ENCODE measurements around the gene FOXF2. TPM values are rescaled to one million over a fixed set of nuclear protein-coding genes. Genes with fewer than 3 reads are reported as not detected.

Gene FOXF2
- total RNA-seq, 1 experiment from 2014 or later = not detected

- Histone ChIP-seq H3K9me2 (replicated peaks; ENCODE audit: insufficient read depth, low read length) (no peaks in the 10 kb centered on the region), H3K9me3 (ENCODE audit: low read length) (no peaks in the 10 kb centered on the region), H3K36me3 (ENCODE audit: insufficient read depth, low read length) (no peaks in the 10 kb centered on the region), H3K27ac (ENCODE audit: low read length) (no peak overlapping the region), H3K4me3 (ENCODE audit: low read length) (no peak overlapping the region), H3K9ac (ENCODE audit: low read length) (no peak overlapping the region), H3K4me2 (ENCODE audit: low read depth, low read length, poor library complexity, severe bottlenecking) (no peak overlapping the region), H3K27me3 (ENCODE audit: low read length) (no peaks in the 10 kb centered on the region), H3K79me2 (ENCODE audit: low read length) (no peaks in the 10 kb centered on the region), H3K4me1 (ENCODE audit: low read length) (no peaks in the 10 kb centered on the region), H4K20me1 (ENCODE audit: insufficient read depth, low read depth, low read length) (no peaks in the 10 kb centered on the region), H2AFZ (ENCODE audit: low read length) (no peak overlapping the region)
- DNase-seq = no peak
These were observed 4.0 kb upstream of the FOXF2 start for GRCh38 chr6:1385129-1386037.

- H4K20me1 ChIP-seq (ENCODE audit: insufficient read depth, low read depth, low read length) = no peaks in the 10 kb centered on the region
- H3K36me3 ChIP-seq (ENCODE audit: insufficient read depth, low read length) = no peaks in the 10 kb centered on the region
- H2AFZ ChIP-seq (ENCODE audit: low read length) = no peak overlapping the region
- no peak for DNase-seq
- H3K4me2 ChIP-seq (ENCODE audit: low read depth, low read length, poor library complexity, severe bottlenecking) = no peak overlapping the region
- H3K27ac ChIP-seq (ENCODE audit: low read length) = no peak overlapping the region
- H3K9me2 ChIP-seq (replicated peaks; ENCODE audit: insufficient read depth, low read length) = no peaks in the 10 kb centered on the region
- no peak overlapping the region for H3K4me3 ChIP-seq (ENCODE audit: low read length)
- H3K27me3 ChIP-seq (ENCODE audit: low read length) = no peaks in the 10 kb centered on the region
- H3K79me2 ChIP-seq (ENCODE audit: low read length) = no peaks in the 10 kb centered on the region
- H3K9ac ChIP-seq (ENCODE audit: low read length) = no peak overlapping the region
- no peaks in the 10 kb centered on the region for H3K9me3 ChIP-seq (ENCODE audit: low read length)
- no peaks in the 10 kb centered on the region for H3K4me1 ChIP-seq (ENCODE audit: low read length)
These were observed 3.2 kb upstream of the FOXF2 start for GRCh38 chr6:1386038-1386709.

GRCh38 chr6:1387538-1387875, 1.9 kb upstream of the FOXF2 start:
- Histone ChIP-seq H4K20me1 (ENCODE audit: insufficient read depth, low read depth, low read length) (no peaks in the 10 kb centered on the region), H3K27ac (ENCODE audit: low read length) (no peak overlapping the region), H3K9me3 (ENCODE audit: low read length) (no peaks in the 10 kb centered on the region), H3K4me3 (ENCODE audit: low read length) (no peak overlapping the region), H3K36me3 (ENCODE audit: insufficient read depth, low read length) (no peaks in the 10 kb centered on the region), H3K9me2 (replicated peaks; ENCODE audit: insufficient read depth, low read length) (no peaks in the 10 kb centered on the region), H3K27me3 (ENCODE audit: low read length) (no peaks in the 10 kb centered on the region), H3K9ac (ENCODE audit: low read length) (no peak overlapping the region), H3K79me2 (ENCODE audit: low read length) (no peaks in the 10 kb centered on the region), H3K4me1 (ENCODE audit: low read length) (no peaks in the 10 kb centered on the region), H2AFZ (ENCODE audit: low read length) (no peak overlapping the region), H3K4me2 (ENCODE audit: low read depth, low read length, poor library complexity, severe bottlenecking) (no peak overlapping the region)
- DNase-seq = no peak

GRCh38 chr6:1387876-1388629, 1.3 kb upstream of the FOXF2 start:
- H4K20me1 ChIP-seq (ENCODE audit: insufficient read depth, low read depth, low read length) = no peaks in the 10 kb centered on the region
- H3K9me2 ChIP-seq (replicated peaks; ENCODE audit: insufficient read depth, low read length) = no peaks in the 10 kb centered on the region
- H3K36me3 ChIP-seq (ENCODE audit: insufficient read depth, low read length) = no peaks in the 10 kb centered on the region
- no peaks in the 10 kb centered on the region for H3K79me2 ChIP-seq (ENCODE audit: low read length)
- H3K27ac ChIP-seq (ENCODE audit: low read length) = no peak overlapping the region
- no peaks in the 10 kb centered on the region for H3K4me1 ChIP-seq (ENCODE audit: low read length)
- DNase-seq = no peak
- H3K27me3 ChIP-seq (ENCODE audit: low read length) = no peaks in the 10 kb centered on the region
- no peaks in the 10 kb centered on the region for H3K9me3 ChIP-seq (ENCODE audit: low read length)
- no peak overlapping the region for H3K4me3 ChIP-seq (ENCODE audit: low read length)
- no peak overlapping the region for H3K4me2 ChIP-seq (ENCODE audit: low read depth, low read length, poor library complexity, severe bottlenecking)
- H2AFZ ChIP-seq (ENCODE audit: low read length) = no peak overlapping the region
- H3K9ac ChIP-seq (ENCODE audit: low read length) = no peak overlapping the region

DNA sequence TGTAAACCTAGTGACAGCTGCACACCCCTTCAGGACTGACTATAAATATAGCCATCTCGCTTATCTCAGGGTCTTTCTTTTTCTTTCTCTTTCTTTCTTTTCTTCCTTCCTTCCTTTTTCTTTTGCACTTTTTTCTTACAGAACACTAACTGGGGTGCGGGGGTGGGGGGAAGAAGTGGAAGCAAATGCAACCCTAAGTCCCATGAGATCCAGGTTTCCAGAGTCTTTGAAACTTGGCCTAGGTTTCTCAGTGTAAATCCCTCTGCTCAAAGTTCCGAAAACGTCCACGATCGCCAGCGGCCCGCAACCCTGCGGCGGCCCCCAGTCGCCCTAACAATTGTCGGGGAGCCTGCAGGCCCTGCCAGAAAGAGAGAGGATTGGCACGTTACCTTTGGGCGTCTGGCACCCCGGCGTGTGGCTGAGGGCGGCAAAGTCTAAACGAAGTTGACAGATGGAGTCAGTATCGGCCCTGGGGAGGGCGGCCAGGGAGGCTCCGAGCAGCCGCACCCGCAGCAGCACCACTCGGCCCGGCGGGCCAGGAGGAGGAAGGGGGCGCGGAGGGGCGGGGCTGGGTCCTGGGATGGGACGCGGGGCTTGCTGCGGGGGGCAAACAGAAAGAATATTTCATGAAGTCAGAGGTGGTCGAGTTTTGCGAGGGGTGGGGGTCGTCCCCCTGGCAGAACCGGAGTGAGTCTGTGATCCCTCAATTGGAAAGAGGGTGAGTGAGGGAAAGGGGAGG, 577 bp upstream of the FOXF2 start:
- no peaks in the 10 kb centered on the region for H3K27me3 ChIP-seq (ENCODE audit: low read length)

DNA sequence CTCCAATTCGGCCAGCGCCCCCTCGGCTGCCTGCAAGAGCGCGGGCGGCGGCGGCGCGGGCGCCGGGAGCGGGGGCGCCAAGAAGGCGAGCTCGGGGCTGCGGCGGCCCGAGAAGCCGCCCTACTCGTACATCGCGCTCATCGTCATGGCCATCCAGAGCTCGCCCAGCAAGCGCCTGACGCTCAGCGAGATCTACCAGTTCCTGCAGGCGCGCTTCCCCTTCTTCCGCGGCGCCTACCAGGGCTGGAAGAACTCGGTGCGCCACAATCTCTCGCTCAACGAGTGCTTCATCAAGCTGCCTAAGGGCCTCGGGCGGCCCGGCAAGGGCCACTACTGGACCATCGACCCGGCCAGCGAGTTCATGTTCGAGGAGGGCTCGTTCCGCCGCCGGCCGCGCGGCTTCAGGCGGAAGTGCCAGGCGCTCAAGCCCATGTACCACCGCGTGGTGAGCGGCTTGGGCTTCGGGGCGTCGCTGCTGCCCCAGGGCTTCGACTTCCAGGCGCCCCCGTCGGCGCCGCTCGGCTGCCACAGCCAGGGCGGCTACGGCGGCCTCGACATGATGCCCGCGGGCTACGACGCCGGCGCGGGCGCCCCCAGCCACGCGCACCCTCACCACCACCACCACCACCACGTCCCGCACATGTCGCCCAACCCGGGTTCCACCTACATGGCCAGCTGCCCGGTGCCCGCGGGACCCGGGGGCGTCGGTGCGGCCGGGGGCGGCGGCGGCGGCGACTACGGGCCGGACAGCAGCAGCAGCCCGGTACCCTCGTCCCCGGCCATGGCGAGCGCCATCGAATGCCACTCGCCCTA, 963 bp downstream of the FOXF2 start:
- H3K27me3 ChIP-seq (ENCODE audit: low read length) = no peaks in the 10 kb centered on the region
- no peak overlapping the region for H3K9ac ChIP-seq (ENCODE audit: low read length)
- no peak overlapping the region for H2AFZ ChIP-seq (ENCODE audit: low read length)

More for the DNA sequence above, 577 bp upstream of the FOXF2 start:
- H3K9me3 ChIP-seq (ENCODE audit: low read length) = no peaks in the 10 kb centered on the region
- H3K4me1 ChIP-seq (ENCODE audit: low read length) = no peaks in the 10 kb centered on the region
- no peak overlapping the region for H3K4me2 ChIP-seq (ENCODE audit: low read depth, low read length, poor library complexity, severe bottlenecking)
- H3K27ac ChIP-seq (ENCODE audit: low read length) = no peak overlapping the region
- H4K20me1 ChIP-seq (ENCODE audit: insufficient read depth, low read depth, low read length) = no peaks in the 10 kb centered on the region
- no peaks in the 10 kb centered on the region for H3K36me3 ChIP-seq (ENCODE audit: insufficient read depth, low read length)
- DNase-seq = no peak
- H3K9me2 ChIP-seq (replicated peaks; ENCODE audit: insufficient read depth, low read length) = no peaks in the 10 kb centered on the region
- H3K4me3 ChIP-seq (ENCODE audit: low read length) = no peak overlapping the region
- H2AFZ ChIP-seq (ENCODE audit: low read length) = no peak overlapping the region
- H3K9ac ChIP-seq (ENCODE audit: low read length) = no peak overlapping the region
- no peaks in the 10 kb centered on the region for H3K79me2 ChIP-seq (ENCODE audit: low read length)

GRCh38 chr6:1390946-1391799, 1.8 kb downstream of the FOXF2 start:
- H3K4me3 ChIP-seq (ENCODE audit: low read length) = no peak overlapping the region
- H3K27ac ChIP-seq (ENCODE audit: low read length) = no peak overlapping the region
- no peaks in the 10 kb centered on the region for H3K9me3 ChIP-seq (ENCODE audit: low read length)
- H3K9me2 ChIP-seq (replicated peaks; ENCODE audit: insufficient read depth, low read length) = no peaks in the 10 kb centered on the region
- no peaks in the 10 kb centered on the region for H3K27me3 ChIP-seq (ENCODE audit: low read length)
- H3K9ac ChIP-seq (ENCODE audit: low read length) = no peak overlapping the region
- H2AFZ ChIP-seq (ENCODE audit: low read length) = no peak overlapping the region
- no peaks in the 10 kb centered on the region for H3K36me3 ChIP-seq (ENCODE audit: insufficient read depth, low read length)
- H3K79me2 ChIP-seq (ENCODE audit: low read length) = no peaks in the 10 kb centered on the region
- H3K4me1 ChIP-seq (ENCODE audit: low read length) = no peaks in the 10 kb centered on the region
- H3K4me2 ChIP-seq (ENCODE audit: low read depth, low read length, poor library complexity, severe bottlenecking) = no peak overlapping the region
- no peak for DNase-seq
- no peaks in the 10 kb centered on the region for H4K20me1 ChIP-seq (ENCODE audit: insufficient read depth, low read depth, low read length)

More for the DNA sequence above, 963 bp downstream of the FOXF2 start:
- Histone ChIP-seq H3K4me2 (ENCODE audit: low read depth, low read length, poor library complexity, severe bottlenecking) (no peak overlapping the region), H3K4me3 (ENCODE audit: low read length) (no peak overlapping the region), H3K9me2 (replicated peaks; ENCODE audit: insufficient read depth, low read length) (no peaks in the 10 kb centered on the region), H4K20me1 (ENCODE audit: insufficient read depth, low read depth, low read length) (no peaks in the 10 kb centered on the region), H3K9me3 (ENCODE audit: low read length) (no peaks in the 10 kb centered on the region), H3K36me3 (ENCODE audit: insufficient read depth, low read length) (no peaks in the 10 kb centered on the region), H3K79me2 (ENCODE audit: low read length) (no peaks in the 10 kb centered on the region), H3K27ac (ENCODE audit: low read length) (no peak overlapping the region), H3K4me1 (ENCODE audit: low read length) (no peaks in the 10 kb centered on the region)
- DNase-seq = no peak

All from Karpas-422 (cell line).